GM13976 (cell line): Measurements from ENCODE around the gene SLC17A3.

Experiments used
- DNase-seq: peaks from one replicate; pipeline ENCODE4 v3.0.0; 2012; ENCODE audit warnings: low spot score
- CTCF ChIP-seq: IDR thresholded peaks from 2 replicates; pipeline ENCODE4 v1.5.1; 2012; ENCODE audit warnings: borderline replicate concordance, mild to moderate bottlenecking; ENCODE audit not compliant: insufficient read depth; ENCODE audit errors: extremely low read depth, missing control alignments, control extremely low read depth
- in situ Hi-C: fragments of 300-500 bp; cut with MboI; formaldehyde crosslinking; loops from one replicate; pipeline ENCODE4 v1.12.0; 2022; ENCODE audit warnings: low sequenced_read_pairs, mixed read lengths, inconsistent platforms; ENCODE audit not compliant: unreplicated experiment

SLC17A3 gene

GRCh38 chr6:25874118-25874517 lies at the start of gene SLC17A3:
SLC17A3 (minus strand) TSS chr6:25874243; CDS start chr6:25868387, 5,856 bp downstream.
- no peak for TF ChIP-seq CTCF
- DNase-seq, result no peak
- in situ Hi-C loops, result no loop called here

GRCh38 chr6:25922301-25922700 lies 48.3 kb upstream of the SLC17A3 start:
- in situ Hi-C loops, result no loop called here

GRCh38 chr6:25921525-25922203 lies 47.6 kb upstream of the SLC17A3 start:
- TF ChIP-seq CTCF, result no peak
- no peak for DNase-seq
- in situ Hi-C loops, result no loop called here

More at GRCh38 chr6:25922301-25922700, 48.3 kb upstream of the SLC17A3 start:
- TF ChIP-seq CTCF, result no peak
- DNase-seq, result no peak

- in situ Hi-C loops, result no loop called here
- no peak for DNase-seq
- no peak for TF ChIP-seq CTCF
Measured at GRCh38 chr6:25919657-25920056, 45.6 kb upstream of the SLC17A3 start.

- in situ Hi-C loops, result no loop called here
- DNase-seq, result no peak
- no peak for TF ChIP-seq CTCF
Measured at GRCh38 chr6:25918083-25918683, 44.1 kb upstream of the SLC17A3 start.

- in situ Hi-C loops, result no loop called here
- no peak for DNase-seq
- TF ChIP-seq CTCF, result no peak
Measured at GRCh38 chr6:25916789-25917490, 42.9 kb upstream of the SLC17A3 start.
